Embryonic facial prominence (tissue), 1 donor: Measurements from ENCODE around the gene SLC22A5.
"Not testable (repeated sequence)": the region's sequence is repeated elsewhere in the genome, so short reads cannot be mapped to it uniquely, and the experiment has no call there.

ENCODE experiments used
- DNase-seq: peaks from one replicate; pipeline ENCODE4 v3.0.0-alpha.2; 2016; ENCODE audit errors: extremely low spot score

The SLC22A5 gene

GRCh38 chr5:132387640-132388117, 18.2 kb downstream of the SLC22A5 start:
- DNase-seq = peak; percentile 76

GRCh38 chr5:132388244-132389050, 18.9 kb downstream of the SLC22A5 start:
- no peak for DNase-seq

DNA sequence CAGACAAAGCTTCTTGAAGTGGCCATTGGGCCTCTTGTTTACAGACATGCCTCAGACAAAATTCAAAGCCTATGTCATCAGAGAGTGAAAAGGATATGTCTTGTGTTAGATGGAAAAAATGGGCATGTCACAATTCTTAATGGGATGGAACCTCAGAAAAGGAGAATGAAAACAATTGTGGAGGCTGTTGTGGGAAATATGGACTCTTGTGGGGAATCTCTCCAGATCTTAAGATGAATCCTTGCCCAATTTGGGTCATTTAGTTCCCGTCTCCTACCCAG, 19.5 kb downstream of the SLC22A5 start:
- no peak for DNase-seq

DNA sequence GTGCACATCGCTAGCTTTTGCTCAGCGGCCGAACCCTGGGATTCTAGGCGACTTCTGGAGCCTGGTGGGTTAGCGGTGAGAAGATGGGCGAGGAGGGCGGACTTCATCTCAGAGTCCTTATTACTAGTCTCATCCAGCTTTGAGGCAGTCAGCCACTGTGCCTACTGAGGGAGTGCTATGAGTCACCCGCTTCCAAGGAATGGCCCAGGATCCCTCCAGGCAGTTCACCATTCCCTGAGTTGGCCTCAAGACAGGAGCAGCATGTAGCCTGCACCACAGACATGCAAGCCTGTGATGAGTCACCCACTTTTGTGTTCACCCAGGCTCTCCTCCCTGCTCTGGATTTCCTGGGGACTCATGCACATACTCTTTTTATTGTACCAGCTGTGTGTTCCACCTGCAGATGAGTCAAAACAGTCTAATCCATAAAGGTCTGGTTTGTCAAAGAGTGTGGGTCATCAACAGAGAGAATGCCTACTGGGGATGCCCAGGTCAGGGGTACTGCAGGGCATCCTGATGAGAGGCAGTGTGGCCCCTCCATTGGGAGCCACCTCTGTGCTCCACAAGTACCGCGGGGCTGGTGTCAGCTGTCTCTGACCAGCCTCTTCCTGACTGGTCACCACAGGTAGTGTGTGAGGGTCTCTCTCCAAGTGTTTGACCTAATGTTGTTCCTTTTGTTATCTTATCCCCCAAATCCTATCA, 20.2 kb downstream of the SLC22A5 start:
- no peak for DNase-seq

DNA sequence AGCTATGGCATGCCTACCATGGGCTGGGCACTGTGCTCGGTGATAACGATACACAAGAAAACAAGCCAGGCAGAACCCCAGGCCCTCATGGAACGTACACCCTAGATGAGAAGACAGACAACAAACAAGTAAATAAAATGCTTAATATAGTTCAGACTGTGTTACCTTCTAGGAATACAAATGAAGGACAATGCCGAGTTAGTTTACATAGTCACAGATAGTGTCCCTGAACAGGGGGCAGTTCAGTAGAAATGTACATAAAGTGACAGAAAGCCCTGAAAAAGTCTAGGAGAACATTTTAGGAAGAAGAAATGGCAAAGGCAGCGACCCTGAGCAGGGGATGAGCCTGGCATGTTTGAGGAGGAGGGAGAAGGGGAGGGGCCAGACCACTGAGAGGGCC, 21.7 kb downstream of the SLC22A5 start:
- DNase-seq = no peak

DNA sequence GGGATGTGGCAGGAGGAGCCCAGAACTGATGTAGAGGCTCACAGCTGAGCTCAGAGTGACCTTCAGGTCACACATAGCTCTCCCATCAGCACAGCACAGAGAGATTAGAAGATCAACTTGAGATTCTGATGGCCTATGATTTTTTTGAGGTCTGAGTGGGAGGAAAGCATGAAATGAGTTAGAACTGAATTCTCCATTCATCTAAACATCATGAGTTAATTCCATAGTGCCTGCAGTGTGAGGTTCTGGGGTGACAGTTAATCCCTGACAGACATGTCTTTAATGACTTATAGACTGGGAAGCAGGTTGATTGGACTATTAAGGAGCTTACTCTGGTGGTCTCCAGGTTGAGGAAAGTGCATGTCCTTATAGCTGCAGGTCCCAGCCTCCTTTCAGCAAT, 22.4 kb downstream of the SLC22A5 start:
- no peak for DNase-seq

DNA sequence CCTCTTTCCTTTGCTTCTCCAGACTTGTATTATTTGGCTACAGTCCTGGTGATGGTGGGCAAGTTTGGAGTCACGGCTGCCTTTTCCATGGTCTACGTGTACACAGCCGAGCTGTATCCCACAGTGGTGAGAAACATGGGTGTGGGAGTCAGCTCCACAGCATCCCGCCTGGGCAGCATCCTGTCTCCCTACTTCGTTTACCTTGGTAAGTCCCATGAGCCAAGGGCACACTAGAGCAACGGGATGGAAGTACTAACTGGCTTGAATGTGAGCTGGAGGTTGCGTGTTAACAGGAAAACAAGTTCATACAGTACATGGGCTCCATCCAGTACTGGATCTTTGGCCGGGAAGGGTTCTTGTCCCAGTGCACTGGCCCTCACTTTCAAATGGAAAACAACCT, 22.9 kb downstream of the SLC22A5 start:
- no peak for DNase-seq

GRCh38 chr5:132392978-132393825, 23.7 kb downstream of the SLC22A5 start:
- no peak for DNase-seq

DNA sequence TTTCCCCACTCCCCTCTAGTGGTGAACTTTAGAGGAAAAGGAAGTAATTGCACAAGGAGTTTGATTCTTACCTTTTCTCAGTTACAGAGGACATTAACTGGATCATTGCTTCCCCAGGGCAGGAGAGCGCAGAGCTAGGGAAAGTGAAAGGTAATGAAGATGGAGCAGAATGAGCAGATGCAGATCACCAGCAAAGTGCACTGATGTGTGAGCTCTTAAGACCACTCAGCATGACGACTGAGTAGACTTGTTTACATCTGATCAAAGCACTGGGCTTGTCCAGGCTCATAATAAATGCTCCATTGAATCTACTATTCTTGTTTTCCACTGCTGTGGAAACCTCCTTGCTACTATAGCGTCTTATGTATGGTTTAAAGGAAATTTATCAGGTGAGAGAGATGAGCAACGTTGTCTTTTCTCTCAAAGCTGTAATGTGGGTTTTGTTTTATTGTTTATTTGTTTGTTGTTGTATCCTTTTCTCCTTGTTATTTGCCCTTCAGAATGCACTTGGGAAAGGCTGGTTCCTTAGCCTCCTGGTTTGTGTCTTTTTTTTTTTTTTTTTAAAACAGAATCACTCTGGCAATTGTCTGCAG, 25.3 kb downstream of the SLC22A5 start:
- DNase-seq = no peak

DNA sequence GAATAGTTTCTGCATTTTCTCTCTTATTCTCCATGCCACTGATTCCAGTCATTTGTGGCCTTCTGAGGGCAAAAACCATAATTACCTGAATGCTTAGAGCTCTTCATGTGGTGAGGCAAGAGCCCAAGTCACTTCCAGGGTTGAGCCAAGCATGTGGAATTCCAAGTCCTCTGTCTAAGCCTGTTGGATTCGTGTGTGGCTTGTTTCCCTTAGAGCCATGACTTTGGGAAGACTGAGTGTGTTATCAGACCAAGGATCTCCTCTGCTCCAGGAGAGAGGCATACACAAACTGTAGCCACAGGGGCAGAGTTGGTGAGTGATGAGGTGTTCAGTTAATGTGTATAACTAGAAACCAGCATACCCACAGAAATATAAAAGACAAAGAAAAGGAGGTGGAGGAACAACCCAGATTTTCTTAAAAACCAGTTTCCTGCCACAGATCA, 27.1 kb downstream of the SLC22A5 start:
- no peak for DNase-seq

DNA sequence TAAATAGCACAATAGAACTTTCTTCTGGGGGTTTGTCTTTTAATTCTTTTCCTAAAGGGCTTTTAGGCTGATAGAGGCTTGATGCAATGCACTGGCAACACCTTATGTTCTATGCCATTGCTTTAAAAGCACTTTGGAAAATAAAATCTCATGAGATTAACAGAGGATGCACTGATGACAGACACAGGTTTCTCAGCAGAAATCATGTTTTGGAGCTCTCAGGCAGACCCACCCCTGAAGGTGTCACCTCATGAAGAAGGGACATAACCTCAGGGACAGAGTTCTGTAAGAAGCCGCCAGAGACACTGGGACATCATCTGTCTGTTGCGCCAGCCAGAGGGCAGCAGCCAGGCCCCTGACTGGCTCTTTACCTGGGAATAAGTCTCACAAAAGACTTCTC, 27.7 kb downstream of the SLC22A5 start:
- no peak for DNase-seq

DNA sequence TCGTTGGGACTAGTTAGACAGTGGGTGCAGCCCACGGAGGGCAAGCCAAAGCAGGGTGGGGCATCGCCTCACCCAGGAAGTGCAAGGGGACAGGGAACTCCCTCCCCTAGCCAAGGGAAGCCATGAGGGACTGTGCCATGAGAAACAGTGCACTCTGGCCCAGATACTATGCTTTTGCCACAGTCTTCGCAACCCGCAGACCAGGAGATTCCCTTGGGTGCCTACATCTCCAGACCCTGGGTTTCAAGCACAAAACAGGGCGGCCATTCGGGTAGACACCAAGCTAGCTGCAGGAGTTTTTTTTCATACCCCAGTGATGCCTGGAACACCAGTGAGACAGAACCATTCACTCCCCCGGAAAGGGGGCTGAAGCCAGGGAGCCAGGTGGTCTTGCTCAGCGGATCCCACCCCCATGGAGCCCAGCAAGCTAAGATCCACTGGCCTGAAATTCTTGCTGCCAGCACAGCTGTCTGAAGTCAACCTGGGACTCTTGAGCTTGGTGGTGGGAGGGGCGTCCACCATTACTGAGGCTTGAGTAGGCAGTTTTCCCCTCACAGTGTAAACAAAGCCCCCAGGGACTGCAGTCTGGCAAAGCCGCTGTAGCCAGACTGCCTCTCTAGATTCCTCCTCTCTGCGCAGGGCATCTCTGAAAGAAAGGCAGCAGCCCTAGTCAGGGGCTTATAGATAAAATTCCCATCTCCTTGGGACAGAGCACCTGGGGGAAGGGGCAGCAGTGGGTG, 28.6 kb downstream of the SLC22A5 start:
- not testable (repeated sequence) for DNase-seq

- DNase-seq = not testable (repeated sequence)
These were observed 34.5 kb downstream of the SLC22A5 start for GRCh38 chr5:132404041-132404440.

GRCh38 chr5:132405646-132406045, 36.1 kb downstream of the SLC22A5 start:
- DNase-seq = no peak

- DNase-seq = no peak
These were observed 36.8 kb downstream of the SLC22A5 start for GRCh38 chr5:132406144-132406783.

- no peak for DNase-seq
These were observed 38.5 kb downstream of the SLC22A5 start for GRCh38 chr5:132407970-132408369.

DNA sequence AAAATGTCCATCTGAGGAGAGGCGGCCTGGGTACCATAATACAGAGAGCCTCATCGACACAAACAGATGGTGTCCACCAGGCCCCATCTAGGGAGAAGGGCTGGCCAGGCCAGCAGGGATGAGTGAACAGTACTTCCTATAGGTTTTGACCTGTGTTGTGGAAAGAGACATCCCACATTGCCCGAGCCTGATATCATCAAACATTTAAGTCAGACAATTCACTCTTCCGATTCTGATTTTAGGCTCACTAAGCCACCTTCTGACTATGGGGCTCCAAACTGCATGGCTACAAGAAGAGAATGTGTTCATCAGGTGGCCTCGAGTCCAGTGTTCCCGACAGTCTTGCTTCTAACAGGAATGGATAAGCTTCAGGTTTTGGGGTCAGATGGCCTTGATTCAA, 38.9 kb downstream of the SLC22A5 start:
- no peak for DNase-seq

- no peak for DNase-seq
These were observed 39.5 kb downstream of the SLC22A5 start for GRCh38 chr5:132408965-132409364.

DNA sequence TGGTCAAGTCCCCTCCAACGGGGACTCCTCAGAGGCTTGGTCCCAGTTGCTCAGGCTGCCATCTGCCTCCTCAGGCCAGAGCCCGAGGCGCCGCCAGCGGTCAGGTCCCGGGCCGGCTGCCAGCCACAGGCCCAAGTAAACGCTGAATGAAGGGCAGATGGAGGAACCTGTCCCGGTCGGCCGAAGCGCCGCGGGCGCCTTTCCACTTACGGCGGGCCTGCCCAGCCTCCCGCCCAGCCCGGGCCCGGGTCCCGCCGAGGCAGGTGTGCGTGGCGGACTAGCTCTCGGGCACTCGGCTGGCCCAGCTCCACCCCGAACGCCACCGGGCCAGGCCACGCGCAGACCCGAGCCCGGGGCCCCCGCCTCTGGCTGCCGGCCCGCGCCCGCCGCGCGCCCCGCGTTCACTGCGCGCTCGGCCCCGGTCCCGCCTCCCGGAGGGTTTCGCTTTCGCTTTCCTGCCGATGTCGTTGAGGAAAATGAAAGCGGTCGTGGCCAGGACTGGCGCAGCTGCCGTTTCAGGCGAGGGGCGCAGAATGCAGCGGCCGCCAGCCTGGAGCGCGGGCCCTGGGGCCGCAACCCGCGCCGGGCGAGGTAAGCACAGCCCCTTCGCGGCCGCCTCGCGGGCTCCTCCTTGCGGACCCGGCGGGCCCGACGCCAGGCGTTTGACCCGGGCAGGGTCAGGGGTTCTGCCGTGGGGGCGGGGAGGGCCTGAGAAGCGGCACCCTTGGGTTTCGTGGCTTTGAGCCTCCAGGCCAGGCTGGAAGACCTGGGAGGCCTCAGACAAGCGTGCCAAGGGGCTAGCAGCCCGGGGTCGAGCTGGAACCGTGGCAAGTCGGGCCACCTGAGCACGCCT, 41.2 kb downstream of the SLC22A5 start:
- no peak for DNase-seq
